Measurements from ENCODE around the gene TMEM167B.

- no peak for TF ChIP-seq CTCF (IDR thresholded peaks at IDR 0.05; ENCODE audit: poor library complexity)
- no peak for TF ChIP-seq EZH2 (IDR thresholded peaks at IDR 0.05; ENCODE audit: borderline replicate concordance)
- TF ChIP-seq EZH2phosphoT487 (IDR thresholded peaks at IDR 0.05; ENCODE audit: low read depth, severe bottlenecking, unreplicated experiment): no peak
Observed at GRCh38 chr1:109105881-109106280, 15.3 kb downstream of the TMEM167B start.
